H54 (cell line): Measurements from ENCODE around the gene SIT1.

Source experiments
- DNase-seq: peaks from one replicate; pipeline ENCODE4 v3.0.0; 2011; ENCODE audit warnings: low spot score, mixed read lengths; ENCODE audit not compliant: insufficient read length
- FAIRE-seq: peaks from 3 replicates; lab custom pipeline; 2011; peaks lifted over from hg19 to GRCh38; lab: Jason Lieb, UNC
- POLR2A ChIP-seq: IDR thresholded peaks from 2 replicates; pipeline ENCODE4 v1.6.1; 2011; ENCODE audit warnings: low read depth, mild to moderate bottlenecking, low read length

Gene SIT1

DNA sequence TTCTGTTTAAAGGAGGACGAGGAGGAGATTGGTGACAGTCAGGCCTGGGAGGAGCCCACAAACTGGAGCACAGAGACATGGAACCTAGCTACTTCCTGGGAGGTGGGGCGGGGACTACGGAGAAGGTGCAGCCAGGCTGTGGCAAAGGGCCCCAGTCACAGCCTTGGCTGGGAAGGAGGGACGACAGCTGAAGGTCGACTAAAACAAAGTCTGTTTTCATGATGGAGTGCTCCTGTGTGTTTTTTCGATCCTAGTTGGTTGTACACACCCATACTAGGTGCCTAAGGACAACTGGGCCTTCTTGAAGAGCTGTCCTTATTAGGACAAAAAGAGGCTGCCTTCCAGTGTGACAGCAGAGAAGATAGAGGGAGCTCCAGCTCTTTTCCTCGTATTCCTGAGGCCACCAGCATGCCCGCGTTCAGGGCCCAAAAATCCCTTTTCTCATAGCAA lies 10.3 kb upstream of the SIT1 start:
- no peak for DNase-seq
- FAIRE-seq = no peak
- no peak for TF ChIP-seq POLR2A

DNA sequence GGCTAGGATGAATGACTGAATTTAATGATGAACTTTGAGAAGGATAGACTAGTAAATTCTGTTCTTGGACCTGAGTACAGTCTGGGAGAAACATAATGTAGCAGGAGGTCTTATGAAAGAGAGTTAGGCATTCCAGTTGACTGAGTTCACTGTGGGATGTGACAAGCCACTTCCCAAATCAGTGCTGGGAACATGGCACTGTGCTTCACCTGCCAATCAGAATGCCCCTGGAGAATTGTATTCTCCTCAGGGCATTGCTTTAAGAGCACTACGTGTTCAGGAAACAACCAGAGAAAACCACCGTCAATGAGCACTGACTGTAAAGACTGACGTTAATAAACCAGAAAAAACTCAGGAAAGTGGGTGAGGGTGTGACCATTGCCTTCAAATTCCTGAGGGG lies 8.6 kb upstream of the SIT1 start:
- TF ChIP-seq POLR2A = no peak
- no peak for FAIRE-seq
- DNase-seq = no peak

- TF ChIP-seq POLR2A = no peak
- no peak for FAIRE-seq
- no peak for DNase-seq
Measured at GRCh38 chr9:35658968-35659220, 8.2 kb upstream of the SIT1 start.

DNA sequence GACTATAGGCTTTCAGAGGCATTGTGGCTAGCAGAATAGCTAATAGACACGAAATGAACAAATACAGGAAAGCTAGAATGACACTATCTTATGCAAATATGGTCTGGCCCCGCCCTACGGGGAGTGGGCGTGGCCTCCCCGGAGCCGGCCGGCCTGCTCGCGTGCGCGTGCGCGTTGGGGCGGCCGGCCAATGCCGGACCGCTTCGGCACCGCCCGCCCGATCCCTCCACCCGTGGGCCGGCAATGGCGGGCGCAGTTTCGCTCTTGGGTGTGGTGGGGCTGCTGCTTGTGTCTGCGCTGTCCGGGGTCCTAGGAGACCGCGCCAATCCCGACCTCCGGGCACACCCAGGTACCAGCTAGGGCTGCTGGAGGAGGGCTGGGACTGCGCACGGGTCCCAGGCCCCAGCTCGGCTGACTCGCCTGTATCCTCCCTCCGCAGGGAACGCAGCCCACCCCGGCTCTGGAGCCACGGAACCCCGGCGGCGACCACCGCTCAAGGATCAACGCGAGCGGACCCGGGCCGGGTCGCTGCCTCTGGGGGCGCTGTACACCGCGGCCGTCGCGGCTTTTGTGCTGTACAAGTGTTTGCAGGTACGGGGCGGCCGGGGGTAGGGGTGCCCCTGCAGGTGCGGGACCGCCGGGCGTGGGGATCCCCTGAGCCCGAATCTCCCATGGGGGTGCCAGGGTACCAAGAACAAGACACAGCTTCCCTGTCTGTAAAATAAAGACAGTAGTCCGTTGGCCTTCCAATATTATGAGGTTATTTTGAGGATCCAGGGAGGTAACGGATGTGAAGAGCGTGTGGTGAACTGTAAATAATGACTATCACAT lies 7.6 kb upstream of the SIT1 start, which contains the start of gene CCDC107:
TSS of gene CCDC107 (plus strand) at position 156 of the 831 bp plus-strand sequence. CDS start at position 244, 88 bp downstream.
- FAIRE-seq (no peak), DNase-seq (peak; percentile 62)
- TF ChIP-seq POLR2A = peak; percentile 69

DNA sequence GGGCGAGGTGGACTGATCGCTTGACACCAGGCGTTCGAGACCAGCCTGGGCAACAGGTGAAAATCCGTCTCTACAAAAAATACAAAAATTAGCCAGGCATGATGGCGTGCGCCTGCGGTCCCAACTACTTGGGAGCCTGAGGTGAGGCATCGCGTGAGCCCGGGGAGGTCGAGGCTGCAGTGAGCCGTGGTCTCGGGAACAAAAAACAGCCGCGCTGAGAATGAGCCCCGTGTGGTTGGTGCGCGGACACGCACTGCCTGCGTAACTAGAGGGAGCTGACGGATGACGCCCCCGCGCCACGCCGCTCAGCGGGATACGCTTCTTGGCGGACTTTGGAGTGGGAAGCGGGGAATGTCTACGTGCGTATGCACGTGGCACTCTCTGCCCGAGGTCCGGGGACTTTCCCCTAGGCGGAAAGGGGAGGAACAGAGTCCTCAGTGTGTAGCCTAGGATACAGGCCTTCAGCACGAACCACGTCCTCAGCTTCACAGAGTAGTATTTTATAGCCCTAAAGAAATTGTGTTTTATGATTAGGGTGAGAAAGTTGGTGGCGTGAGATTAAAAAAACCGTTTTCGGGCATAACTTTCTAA lies 6.9 kb upstream of the SIT1 start, which contains the start of gene RMRP:
TSS of gene RMRP (minus strand) at position 474 of the 591 bp plus-strand sequence.
- no peak for TF ChIP-seq POLR2A
- DNase-seq (peak; percentile 83), FAIRE-seq (peak; percentile 66)

GRCh38 chr9:35656831-35657545 lies 6.3 kb upstream of the SIT1 start:
- FAIRE-seq (no peak), DNase-seq (no peak)
- no peak for TF ChIP-seq POLR2A

- no peak for DNase-seq
- TF ChIP-seq POLR2A = no peak
- no peak for FAIRE-seq
Measured at GRCh38 chr9:35656348-35656747, 5.6 kb upstream of the SIT1 start.

DNA sequence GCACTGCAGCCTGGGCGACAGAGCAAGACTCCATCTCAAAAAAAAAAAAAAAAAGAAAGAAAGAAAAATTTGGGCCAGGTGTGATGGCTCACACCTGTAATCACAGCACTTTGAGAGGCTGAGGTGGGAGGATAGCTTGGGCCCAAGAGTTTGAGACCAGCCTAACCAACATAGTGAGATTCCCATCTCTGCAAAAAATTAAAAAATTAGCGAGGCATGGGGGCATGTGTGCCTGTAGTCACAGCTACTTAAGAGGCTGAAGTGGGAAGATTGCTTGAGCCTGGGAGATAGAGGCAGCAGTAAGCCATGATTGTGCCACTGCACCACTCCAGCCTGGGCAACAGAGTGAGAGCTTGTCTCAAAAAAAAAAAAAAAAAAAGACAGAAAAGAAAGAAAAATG lies 2.9 kb upstream of the SIT1 start:
- no peak for TF ChIP-seq POLR2A
- FAIRE-seq = no peak

DNA sequence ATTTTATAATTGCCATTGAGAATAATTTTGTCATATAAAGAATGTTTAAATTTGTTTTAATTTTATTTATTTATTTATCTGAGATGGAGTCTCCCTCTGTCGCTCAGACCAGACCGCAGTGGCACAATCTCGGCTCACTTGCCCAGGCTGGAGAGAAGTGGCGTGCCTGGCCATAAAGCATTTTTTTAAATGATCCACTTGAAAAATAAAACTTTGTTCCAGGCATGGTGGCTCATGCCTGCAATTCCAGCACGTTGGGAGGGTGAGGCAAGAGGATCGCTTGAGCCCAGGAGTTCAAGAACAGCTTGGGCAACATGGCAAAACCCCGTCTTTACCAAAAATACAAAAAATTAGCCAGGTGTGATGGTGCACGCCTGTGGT lies 2.1 kb upstream of the SIT1 start:
- FAIRE-seq = no peak
- no peak for TF ChIP-seq POLR2A
- DNase-seq = no peak

More for the DNA sequence above, 2.9 kb upstream of the SIT1 start:
- DNase-seq = no peak

DNA sequence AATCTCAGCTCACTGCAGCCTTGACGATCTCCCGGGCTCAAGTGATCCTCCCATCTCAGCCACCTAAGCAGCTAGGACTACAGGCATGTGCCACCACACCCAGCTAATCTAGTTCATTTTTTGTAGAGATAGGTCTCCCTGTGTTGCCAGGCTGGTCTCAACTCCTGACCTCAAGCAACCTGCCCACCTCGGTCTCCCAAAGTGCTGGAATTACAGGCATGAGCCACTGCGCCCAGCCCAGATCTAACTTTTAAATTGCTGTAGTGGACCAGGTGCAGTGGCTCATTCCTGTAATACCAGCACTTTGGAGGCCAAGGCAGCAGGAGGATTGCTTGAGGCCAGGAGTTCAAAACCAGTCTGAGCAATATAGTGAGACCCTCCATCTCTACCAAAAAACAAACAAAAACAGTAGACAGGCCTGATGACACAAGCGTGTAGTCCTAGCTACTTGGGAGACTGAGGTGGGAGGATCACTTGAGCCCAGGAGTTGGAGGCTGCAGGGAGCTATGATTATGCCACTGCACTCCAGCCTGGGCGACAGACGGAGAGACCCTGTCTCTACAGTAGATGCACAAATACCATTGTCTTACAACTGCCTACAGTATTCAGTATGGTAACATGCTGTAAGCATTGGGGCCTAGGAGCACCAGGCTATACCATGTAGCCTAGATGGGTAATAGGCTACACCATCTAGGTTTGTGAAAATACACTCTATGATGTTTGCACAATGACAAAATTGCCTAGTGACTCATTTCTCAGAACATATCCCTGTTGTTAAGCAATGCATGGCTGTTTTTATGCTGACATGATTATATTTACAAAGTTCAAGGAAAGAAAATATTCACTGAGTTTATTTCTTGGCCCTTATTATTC lies 1.5 kb upstream of the SIT1 start:
- DNase-seq (no peak), FAIRE-seq (no peak)
- no peak for TF ChIP-seq POLR2A

DNA sequence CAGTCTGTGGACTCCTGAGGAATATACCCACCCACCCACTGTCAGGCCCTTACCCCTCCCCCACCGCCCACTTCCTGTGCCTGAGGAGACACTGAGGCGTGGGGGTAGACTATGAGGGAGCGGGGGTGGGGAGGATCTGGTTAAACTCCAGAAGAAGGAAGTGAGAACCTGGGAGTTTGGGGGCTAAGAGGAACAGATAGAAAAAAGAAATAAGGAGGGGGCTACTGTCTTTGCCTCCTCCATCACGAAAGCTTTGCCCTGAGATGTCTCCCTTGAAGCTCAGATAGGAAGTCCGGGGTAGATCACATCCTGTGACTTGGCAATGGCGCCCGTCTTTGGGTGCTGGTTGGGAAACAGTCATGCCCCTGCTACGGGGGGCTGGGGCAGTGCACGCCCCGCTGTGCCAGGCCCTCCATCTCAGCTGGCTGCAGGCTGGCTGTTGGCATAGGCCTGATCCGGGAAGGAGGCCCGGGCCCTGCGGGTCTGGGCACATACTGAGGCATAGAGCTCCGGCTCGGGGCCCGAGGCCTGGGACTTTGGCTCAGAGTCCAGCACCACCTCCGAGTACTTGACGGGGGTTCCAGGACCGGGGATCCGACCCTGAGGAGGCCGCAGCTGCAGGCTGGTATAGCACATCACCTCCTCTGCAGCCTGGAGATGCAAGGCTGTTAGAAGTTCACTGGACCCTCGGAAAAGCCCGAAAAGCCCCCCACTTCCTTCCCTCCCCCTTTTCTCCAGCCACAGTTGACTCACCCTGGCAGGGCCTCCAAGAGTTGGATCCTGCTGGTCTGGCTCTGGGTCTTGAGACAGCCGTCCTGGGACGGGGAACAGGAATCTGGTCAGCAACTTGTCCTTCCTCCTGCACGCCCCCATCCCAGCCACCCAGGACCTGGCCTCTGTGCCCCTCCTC lies 1.0 kb downstream of the SIT1 start:
- DNase-seq (no peak), FAIRE-seq (no peak)
- no peak for TF ChIP-seq POLR2A

DNA sequence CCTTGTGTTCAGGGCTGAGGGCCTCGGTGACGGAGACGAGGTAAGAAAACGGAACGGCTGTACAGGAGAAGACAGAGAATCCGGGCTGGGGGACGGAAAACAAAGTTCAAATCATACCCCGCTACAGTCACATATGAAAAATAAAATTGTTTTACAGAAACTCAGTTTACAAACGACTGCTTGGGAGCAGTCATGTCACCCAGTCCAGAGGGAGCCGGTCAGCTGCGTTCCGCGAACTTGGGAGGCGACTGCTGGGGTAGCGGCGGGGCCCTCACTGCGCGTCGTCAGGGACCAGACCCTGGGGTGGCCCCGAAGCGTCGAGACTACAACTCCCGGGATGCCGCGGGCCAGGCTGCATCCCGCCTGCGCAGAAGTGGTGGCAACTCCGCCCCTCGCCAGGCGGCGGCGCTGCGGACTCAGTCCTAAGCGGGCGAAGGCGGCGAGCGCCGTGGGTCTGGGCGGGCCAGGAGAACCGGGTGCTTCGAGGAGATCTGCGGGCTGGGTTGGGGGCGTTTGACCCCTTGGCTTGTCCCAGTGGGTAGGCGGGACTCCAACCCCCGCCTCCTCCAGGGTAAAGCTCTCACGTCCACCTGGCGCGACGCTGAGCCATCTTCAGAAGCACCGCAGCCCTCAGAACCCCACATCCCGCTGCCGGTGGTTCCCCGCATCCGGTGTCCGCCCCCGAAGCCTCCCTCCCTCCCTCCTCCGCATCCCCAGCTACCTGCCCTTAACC lies 4.0 kb downstream of the SIT1 start:
- FAIRE-seq (no peak), DNase-seq (peak; percentile 80)
- peak; percentile 53; the same call in 1 of the 2 replicates for TF ChIP-seq POLR2A
